Pancreas (tissue), 10 donors: ENCODE results near the gene SORCS2. TPM values are rescaled to one million over a fixed set of nuclear protein-coding genes. Genes with fewer than 3 reads are reported as not detected.

Experiments used
- ATAC-seq, 4 donors: fragments of 200-7000 bp; cut with Tn5 transposase; one replicate each; pipeline versions ENCODE4 v1.8.0 to v1.9.1; 2020; ENCODE audit warnings: mild to moderate bottlenecking in 4 of 4, moderate library complexity in 4 of 4
- DNase-seq, 6 donors: peaks; one replicate each; pipeline ENCODE4 v3.0.0-alpha.2; 2020
- FAIRE-seq: peaks from 2 replicates; lab custom pipeline; 2012; peaks lifted over from hg19 to GRCh38; lab: Jason Lieb, UNC
- H3K27ac ChIP-seq, 4 donors: fragments of 200-600 bp; sonication (generic); 1 replicate in 3 of 4; 2 replicates in 1 of 4; pipeline versions ENCODE4 v1.5.0 to v1.8.0; 2020
- H3K27me3 ChIP-seq, 4 donors: fragments of 200-600 bp; one replicate each; pipeline ENCODE4 v1.8.0; 2021
- H3K36me3 ChIP-seq, 3 donors: fragments of 200-600 bp; sonication (generic) in 1 of 3; one replicate each; pipeline versions ENCODE4 v1.5.0 to v1.8.0; 2020 to 2021
- H3K4me1 ChIP-seq, 3 donors: fragments of 200-600 bp; one replicate each; pipeline ENCODE4 v1.8.0; 2021
- H3K4me3 ChIP-seq, 4 donors: fragments of 200-600 bp; sonication (generic) in 2 of 4; one replicate each; pipeline versions ENCODE4 v1.5.0 to v1.8.0; 2020 to 2021
- H3K9me3 ChIP-seq, 4 donors: fragments of 200-600 bp; one replicate each; pipeline ENCODE4 v1.8.0; 2021
- CTCF ChIP-seq, 4 donors: fragments of 200-600 bp; sonication (generic) in 3 of 4; IDR thresholded peaks; one replicate each; pipeline versions ENCODE4 v1.5.0 to v1.8.0; 2021; ENCODE audit warnings: antibody characterized with exemption in 4 of 4
- WGBS, 2 donors: extraction: QIAGEN DNeasy Blood & Tissue Kit; methylation state at CpG; one replicate each; pipeline ENCODE4 v1.1.7; 2013; 5-methylcytosine and 5-hydroxymethylcytosine counted together
- intact Hi-C, 3 donors: fragments of 100-400 bp; cut with DNase I; formaldehyde crosslinking; loops; one replicate each; pipeline versions ENCODE4 v1.11.1 to v1.14.2; 2022
- polyA plus RNA-seq, 2 donors: library from polyadenylated mRNA; stranded (reverse); fragments of 200-250 nt; gene quantifications; one replicate each; pipeline ENCODE4 v1.2.3, GENCODE V29; 2013
- total RNA-seq, 6 donors: library from RNA; stranded (reverse); fragmentation: NEBNext Ultra II Directional in 4 of 6; extraction: Animal tissue kit (Norgen Biotek cat#: 25700) in 4 of 6; gene quantifications; one replicate each; pipeline versions ENCODE4 v1.2.1 to v1.2.4, GENCODE V29; 2021 to 2023
- donor health status: healthy with polysubstance abuse.
- donor health status: DM: no; HTN: no; CAD: no; lungs with moderate emphysema.
- donor health status: DM: no; HTN: no; CAD: no.
- donor health status: control.
- donor health status: control.
- donor health status: Bipolar disorder and iron deficiency.
- donor health status: DM: yes; HTN: yes; CAD: no.
- donor health status: DM: no; HTN: no; CAD: no.
- donor health status: DM: no; HTN: no; CAD: no.
- donor health status: DM: yes; HTN: yes; CAD: no.

The SORCS2 gene
- total and polyA plus RNA-seq, 8 donors: 0.14 to 1.7 (median 0.42) TPM

- no peak for TF ChIP-seq CTCF (IDR thresholded peaks at IDR 0.05)
- Histone ChIP-seq H3K27me3 (no peaks in the 10 kb centered on the region), H3K36me3 (no peaks in the 10 kb centered on the region), H3K4me1 (no peaks in the 10 kb centered on the region), H3K4me3 (no peak overlapping the region), H3K9me3 (no peaks in the 10 kb centered on the region), H3K27ac (no peak overlapping the region)
- no peak for FAIRE-seq
- ATAC-seq: no peak
- no peak for DNase-seq
- WGBS, 2 donors: 35 to 39% methylated on average over 16 of the region's 16 CpGs
- intact Hi-C loops: no loop called here
These were observed 306.3 kb downstream of the SORCS2 start for GRCh38 chr4:7498446-7499200.

- no peak overlapping the region for H3K27ac ChIP-seq
- no peak for TF ChIP-seq CTCF (IDR thresholded peaks at IDR 0.05)
- no peaks in the 10 kb centered on the region for H3K27me3 ChIP-seq
- DNase-seq: no peak
- 46 to 51% methylated on average over 16 of the region's 16 CpGs for WGBS, 2 donors
- H3K9me3 ChIP-seq: no peaks in the 10 kb centered on the region
- H3K36me3 ChIP-seq: no peaks in the 10 kb centered on the region
- no peak for ATAC-seq
- FAIRE-seq: no peak
- no peak overlapping the region for H3K4me3 ChIP-seq
- intact Hi-C loops: no loop called here
- no peaks in the 10 kb centered on the region for H3K4me1 ChIP-seq
These were observed 307.3 kb downstream of the SORCS2 start for GRCh38 chr4:7499661-7500060.

GRCh38 chr4:7500404-7500803 is 308.1 kb downstream of the SORCS2 start:
- WGBS, 2 donors: 55 to 62% methylated on average over 10 of the region's 10 CpGs
- H3K9me3 ChIP-seq: no peaks in the 10 kb centered on the region
- intact Hi-C loops: no loop called here
- no peak overlapping the region for H3K27ac ChIP-seq
- no peaks in the 10 kb centered on the region for H3K4me1 ChIP-seq
- no peak for DNase-seq
- H3K27me3 ChIP-seq: no peaks in the 10 kb centered on the region
- TF ChIP-seq CTCF (IDR thresholded peaks at IDR 0.05): no peak
- H3K4me3 ChIP-seq: no peak overlapping the region
- H3K36me3 ChIP-seq: no peaks in the 10 kb centered on the region
- no peak for FAIRE-seq
- no peak for ATAC-seq

GRCh38 chr4:7501314-7501713 is 309.0 kb downstream of the SORCS2 start:
- H3K27ac ChIP-seq: no peak overlapping the region
- FAIRE-seq: no peak
- H3K9me3 ChIP-seq: no peaks in the 10 kb centered on the region
- DNase-seq: no peak
- no peak for ATAC-seq
- H3K27me3 ChIP-seq: no peaks in the 10 kb centered on the region
- H3K4me1 ChIP-seq: no peaks in the 10 kb centered on the region
- TF ChIP-seq CTCF (IDR thresholded peaks at IDR 0.05): no peak
- WGBS, 2 donors: 51 to 58% methylated on average over 11 of the region's 11 CpGs
- H3K36me3 ChIP-seq: no peaks in the 10 kb centered on the region
- intact Hi-C loops: no loop called here
- no peak overlapping the region for H3K4me3 ChIP-seq

GRCh38 chr4:7501873-7502272 is 309.5 kb downstream of the SORCS2 start:
- Histone ChIP-seq H3K4me1 (no peaks in the 10 kb centered on the region), H3K27ac (no peak overlapping the region), H3K27me3 (no peaks in the 10 kb centered on the region), H3K9me3 (no peaks in the 10 kb centered on the region), H3K4me3 (no peak overlapping the region), H3K36me3 (no peaks in the 10 kb centered on the region)
- intact Hi-C loops: no loop called here
- WGBS, 2 donors: 50 to 62% methylated on average over 11 of the region's 11 CpGs
- ATAC-seq (no peak), DNase-seq (no peak), FAIRE-seq (no peak)
- TF ChIP-seq CTCF (IDR thresholded peaks at IDR 0.05): no peak
